Stomach (tissue), 4 donors: Measurements from ENCODE around the gene FUT2.

Source experiments
- CTCF ChIP-seq, 7 experiments: fragments of 450-650 bp in 4 of 7; fragments of 200-600 bp in 3 of 7; sonication (generic) in 3 of 7; IDR thresholded peaks; one replicate each; pipeline ENCODE4 v1.5.1; 2016 to 2019; ENCODE audit warnings: antibody characterized with exemption in 7 of 7, control low read depth in 2 of 7, mild to moderate bottlenecking in 1 of 7
- POLR2A ChIP-seq, 4 donors: fragments of 450-650 bp; IDR thresholded peaks; one replicate each; pipeline ENCODE4 v1.6.1; 2016; ENCODE audit warnings: antibody characterized with exemption in 4 of 4, control low read depth in 2 of 4, mild to moderate bottlenecking in 1 of 4, moderate library complexity in 1 of 4
- POLR2AphosphoS5 ChIP-seq, 3 donors: sonication (generic); formaldehyde crosslinking; IDR thresholded peaks; one replicate each; pipeline ENCODE4 v1.6.1; 2016; ENCODE audit warnings: antibody characterized with exemption in 3 of 3

DNA sequence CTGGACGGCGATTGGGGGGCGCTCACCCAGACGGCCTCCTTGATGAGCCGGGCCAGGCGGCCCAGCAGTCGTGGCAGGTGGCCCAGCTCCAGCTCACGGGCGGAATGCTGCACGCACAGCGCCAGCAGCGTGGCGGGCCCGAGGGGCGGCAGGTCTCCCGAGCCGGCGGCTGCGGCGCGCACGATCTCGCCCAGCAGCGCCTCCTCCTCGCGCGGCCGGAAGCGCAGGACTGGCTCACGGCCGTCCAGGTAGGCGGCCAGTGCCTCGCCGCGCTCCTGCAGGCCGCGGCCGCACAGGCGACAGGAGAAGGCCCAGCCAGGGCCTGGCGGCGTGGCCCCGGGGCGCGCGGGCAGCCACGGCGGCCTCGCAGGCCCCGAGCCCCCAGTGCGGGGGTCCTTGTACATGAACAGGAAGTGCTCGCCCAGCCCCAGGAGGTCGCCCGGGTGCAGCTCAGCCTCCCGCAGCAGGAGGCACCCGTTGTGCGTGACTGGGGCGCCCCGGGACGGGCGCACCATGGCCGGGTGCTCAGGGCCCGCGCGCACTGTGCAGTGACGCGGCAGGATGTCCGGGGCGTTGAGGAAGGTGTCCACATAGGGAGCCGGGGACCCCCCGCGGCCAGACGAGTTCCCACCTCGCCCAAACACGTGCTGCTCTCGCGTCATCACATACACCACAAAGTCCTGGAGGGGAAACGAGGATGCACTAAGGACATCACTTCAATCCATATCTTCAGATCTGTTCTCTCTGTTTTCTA is 33.3 kb downstream of the FUT2 start:
- TF ChIP-seq CTCF (IDR thresholded peaks at IDR 0.05) (no peak), POLR2A (IDR thresholded peaks at IDR 0.05) (no peak), POLR2AphosphoS5 (IDR thresholded peaks at IDR 0.05) (no peak)
